Cardiac fibroblast (primary cell): Measurements from ENCODE around the gene IFT88.
A peak's percentile ranks its signal among the peaks of the same experiment; 100 is the strongest.

Source experiments
- DNase-seq, 2 donors: peaks; one replicate each; pipeline versions ENCODE4 v3.0.0 to v3.0.0-alpha.2; 2010; ENCODE audit warnings: low read depth in 2 of 2
- H3K4me3 ChIP-seq, 2 donors: replicated peaks in 1 of 2; 1 replicate in 1 of 2; 2 replicates in 1 of 2; pipeline ENCODE4 v1.5.1; 2011; ENCODE audit warnings: low read depth in 2 of 2, low read length in 2 of 2, mild to moderate bottlenecking in 2 of 2, moderate library complexity in 1 of 2
- TF ChIP-seq, protein P1 (sequence below): IDR thresholded peaks from one replicate; pipeline ENCODE4 v1.5.1; 2011; ENCODE audit warnings: low read depth, mild to moderate bottlenecking, low read length, inconsistent platforms

IFT88 gene

GRCh38 chr13:20616059-20616797 lies 49.3 kb downstream of the IFT88 start:
- TF ChIP-seq, protein P1, sequence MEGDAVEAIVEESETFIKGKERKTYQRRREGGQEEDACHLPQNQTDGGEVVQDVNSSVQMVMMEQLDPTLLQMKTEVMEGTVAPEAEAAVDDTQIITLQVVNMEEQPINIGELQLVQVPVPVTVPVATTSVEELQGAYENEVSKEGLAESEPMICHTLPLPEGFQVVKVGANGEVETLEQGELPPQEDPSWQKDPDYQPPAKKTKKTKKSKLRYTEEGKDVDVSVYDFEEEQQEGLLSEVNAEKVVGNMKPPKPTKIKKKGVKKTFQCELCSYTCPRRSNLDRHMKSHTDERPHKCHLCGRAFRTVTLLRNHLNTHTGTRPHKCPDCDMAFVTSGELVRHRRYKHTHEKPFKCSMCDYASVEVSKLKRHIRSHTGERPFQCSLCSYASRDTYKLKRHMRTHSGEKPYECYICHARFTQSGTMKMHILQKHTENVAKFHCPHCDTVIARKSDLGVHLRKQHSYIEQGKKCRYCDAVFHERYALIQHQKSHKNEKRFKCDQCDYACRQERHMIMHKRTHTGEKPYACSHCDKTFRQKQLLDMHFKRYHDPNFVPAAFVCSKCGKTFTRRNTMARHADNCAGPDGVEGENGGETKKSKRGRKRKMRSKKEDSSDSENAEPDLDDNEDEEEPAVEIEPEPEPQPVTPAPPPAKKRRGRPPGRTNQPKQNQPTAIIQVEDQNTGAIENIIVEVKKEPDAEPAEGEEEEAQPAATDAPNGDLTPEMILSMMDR = no peak
- no peak overlapping the region for H3K4me3 ChIP-seq
- peak; percentile 54 to 92 for DNase-seq

GRCh38 chr13:20623000-20623399 lies 56.0 kb downstream of the IFT88 start:
- no peak overlapping the region for H3K4me3 ChIP-seq
- DNase-seq = no peak
- TF ChIP-seq, protein P1 = no peak

GRCh38 chr13:20624213-20624612 lies 57.3 kb downstream of the IFT88 start:
- TF ChIP-seq, protein P1 = no peak
- no peak for DNase-seq
- H3K4me3 ChIP-seq = no peak overlapping the region

GRCh38 chr13:20633802-20634201 lies 66.8 kb downstream of the IFT88 start:
- TF ChIP-seq, protein P1 = no peak
- H3K4me3 ChIP-seq = no peak overlapping the region
- no peak for DNase-seq

DNA sequence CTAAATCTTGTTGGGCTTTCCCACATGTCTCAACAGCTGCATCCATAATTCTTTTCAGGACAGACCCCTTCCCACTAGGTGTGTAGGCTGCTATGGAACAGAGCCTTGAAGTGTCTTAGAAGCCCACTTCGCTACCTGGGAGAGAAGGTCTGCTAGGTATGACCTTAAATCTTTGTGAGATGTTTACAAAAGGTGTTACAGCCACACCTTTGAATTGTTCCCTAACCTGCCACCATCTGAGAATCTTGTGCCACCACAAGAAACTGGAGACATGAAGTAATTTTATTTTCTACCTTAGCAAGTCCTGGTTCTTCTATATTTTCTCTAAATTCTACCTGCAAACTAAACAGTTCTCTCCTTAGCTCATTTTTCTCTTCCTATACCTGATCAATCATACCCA lies 69.1 kb downstream of the IFT88 start:
- H3K4me3 ChIP-seq = no peak overlapping the region
- TF ChIP-seq, protein P1 = no peak
- DNase-seq = no peak

DNA sequence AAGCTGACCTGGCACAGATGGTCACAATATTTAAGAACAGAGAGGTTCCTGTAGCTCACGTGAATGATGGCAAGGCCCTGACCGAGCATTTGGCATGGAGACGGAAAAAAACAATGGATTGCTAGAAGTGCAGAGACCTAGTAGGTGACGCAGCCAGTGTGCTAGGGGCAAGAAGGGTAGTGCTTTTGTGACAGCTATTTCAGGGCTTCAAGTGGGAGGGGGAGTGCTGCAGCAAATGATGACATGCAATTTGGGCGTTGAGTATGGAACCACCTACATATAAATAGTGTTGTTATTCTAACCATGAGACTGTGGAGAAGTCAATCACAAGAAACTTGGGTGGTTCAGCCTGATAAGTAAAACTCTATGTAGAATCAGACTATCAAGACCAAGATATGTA lies 70.9 kb downstream of the IFT88 start:
- TF ChIP-seq, protein P1 = no peak
- no peak for DNase-seq
- H3K4me3 ChIP-seq = no peak overlapping the region

DNA sequence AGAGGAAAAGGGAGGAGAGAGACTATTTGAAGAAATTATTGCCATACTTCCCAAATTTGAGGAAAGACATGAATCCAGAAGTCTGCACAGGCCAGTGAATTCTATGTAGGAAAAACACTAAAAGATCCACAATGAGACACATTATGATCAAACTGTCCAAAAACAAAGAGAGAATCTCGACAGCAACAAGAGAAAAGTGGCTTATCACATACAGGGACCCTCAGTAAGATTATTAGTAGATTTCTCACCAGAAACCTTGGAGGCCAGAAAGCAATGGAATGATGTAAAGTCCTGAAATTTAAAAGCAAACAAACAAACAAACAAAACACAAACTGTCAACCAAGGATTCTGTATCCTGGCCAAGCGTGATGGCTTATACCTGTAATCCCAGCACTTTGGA lies 80.8 kb downstream of the IFT88 start:
- no peak overlapping the region for H3K4me3 ChIP-seq
- TF ChIP-seq, protein P1 = no peak
- no peak for DNase-seq
